Caco-2 (cell line): Measurements from ENCODE around the gene GDF7. TPM values are rescaled to one million over a fixed set of nuclear protein-coding genes. Genes with fewer than 3 reads are reported as not detected.
A peak's percentile ranks its signal among the peaks of the same experiment; 100 is the strongest.

Experiments
- BruUV-seq: library from RNA; stranded (reverse); fragments of 400-500 nt; replicated peaks from 2 replicates; lab custom pipeline; 2021; lab: Mats Ljungman, UMichigan
- CTCF ChIA-PET: fragments of 300-600 bp; sonication (Branson Sonifier 250); formaldehyde crosslinking; loops from one replicate; lab custom pipeline; 2022; ENCODE audit warnings: antibody characterized with exemption; lab: Charles Lee
- POLR2A ChIA-PET: fragments of 300-600 bp; sonication (Branson Sonifier 250); formaldehyde crosslinking; loops from one replicate; lab custom pipeline; 2022; ENCODE audit warnings: antibody characterized with exemption; lab: Charles Lee
- DNase-seq, 2 experiments: peaks; one replicate each; pipeline versions ENCODE4 v3.0.0 to v3.0.0-alpha.2; 2020 to 2022
- H3K27me3 ChIP-seq: replicated peaks from 2 replicates; pipeline ENCODE4 v1.6.0; 2011; ENCODE audit warnings: low read length; ENCODE audit not compliant: control insufficient read depth, insufficient read depth
- H3K36me3 ChIP-seq: 2 replicates; pipeline ENCODE4 v1.5.1; 2011; ENCODE audit warnings: low read length; ENCODE audit not compliant: control insufficient read depth, insufficient read depth
- H3K4me1 ChIP-seq: fragments of 250-450 bp; sonication (Bioruptor Pico); 2 replicates; pipeline ENCODE4 v1.5.1; 2020; ENCODE audit warnings: mild to moderate bottlenecking
- H3K4me3 ChIP-seq: 2 replicates; pipeline ENCODE4 v1.5.1; 2011; ENCODE audit warnings: low read depth, mild to moderate bottlenecking, control low read depth, low read length
- H3K9me3 ChIP-seq: fragments of 250-450 bp; sonication (Bioruptor Pico); 2 replicates; pipeline ENCODE4 v1.5.1; 2020; ENCODE audit warnings: mild to moderate bottlenecking, moderate library complexity
- H3K27ac Mint-ChIP-seq: one replicate; pipeline ENCODE4 v1.8.0; 2022; ENCODE audit warnings: mixed read lengths; ENCODE audit not compliant: unreplicated experiment
- H3K27me3 Mint-ChIP-seq: one replicate; pipeline ENCODE4 v1.8.0; 2022; ENCODE audit warnings: mixed read lengths; ENCODE audit not compliant: insufficient read depth, unreplicated experiment
- H3K36me3 Mint-ChIP-seq: one replicate; pipeline ENCODE4 v1.8.0; 2022; ENCODE audit warnings: mild to moderate bottlenecking, mixed read lengths; ENCODE audit not compliant: insufficient read depth, unreplicated experiment
- H3K4me1 Mint-ChIP-seq: one replicate; pipeline ENCODE4 v1.8.0; 2022; ENCODE audit warnings: low read depth, mixed read lengths; ENCODE audit not compliant: unreplicated experiment
- H3K4me3 Mint-ChIP-seq: one replicate; pipeline ENCODE4 v1.8.0; 2022; ENCODE audit warnings: mild to moderate bottlenecking, moderate library complexity, mixed read lengths; ENCODE audit not compliant: unreplicated experiment
- H3K9me3 Mint-ChIP-seq: one replicate; pipeline ENCODE4 v1.8.0; 2022; ENCODE audit warnings: mixed read lengths; ENCODE audit not compliant: unreplicated experiment
- CTCF ChIP-seq, 2 experiments: fragments of 200-600 bp in 1 of 2; IDR thresholded peaks; 1 replicate in 1 of 2; 2 replicates in 1 of 2; pipeline versions ENCODE4 v1.5.1 to v1.8.0; 2011 to 2022; ENCODE audit warnings: antibody characterized with exemption in 1 of 2, control low read depth in 1 of 2, inconsistent platforms in 1 of 2, low read depth in 1 of 2, low read length in 1 of 2, mild to moderate bottlenecking in 1 of 2, moderate library complexity in 1 of 2; ENCODE audit not compliant: insufficient read depth in 1 of 2, severe bottlenecking in 1 of 2, unreplicated experiment in 1 of 2
- intact Hi-C: fragments of 100-400 bp; cut with micrococcal nuclease; formaldehyde crosslinking; loops from one replicate; pipeline ENCODE4 v1.10.0; 2022; ENCODE audit not compliant: unreplicated experiment
- total RNA-seq: library from RNA; stranded (reverse); gene quantifications from 2 replicates; pipeline ENCODE4 v1.2.3, GENCODE V29; 2022

The GDF7 gene
- total RNA-seq, 1 experiment from 2014 or later = 1.7 TPM

GRCh38 chr2:20620271-20620681 is 46.7 kb upstream of the GDF7 start:
- Mint-ChIP-seq H3K36me3 (no peaks in the 10 kb centered on the region), H3K4me3 (no peak overlapping the region), H3K27me3 (no peaks in the 10 kb centered on the region), H3K4me1 (no peaks in the 10 kb centered on the region), H3K27ac (no peak overlapping the region), H3K9me3 (no peaks in the 10 kb centered on the region)
- Histone ChIP-seq H3K4me1 (no peaks in the 10 kb centered on the region; the same call in 1 of the 2 replicates), H3K27me3 (no peaks in the 10 kb centered on the region), H3K4me3 (no peak overlapping the region), H3K9me3 (no peaks in the 10 kb centered on the region), H3K36me3 (peaks cover 2% of the 10 kb centered on the region)
- POLR2A ChIA-PET = no interaction called here
- CTCF ChIA-PET = no interaction called here
- peak in 1 of 2 experiments; percentile 26 for DNase-seq
- no peak for TF ChIP-seq CTCF (IDR thresholded peaks at IDR 0.05; ENCODE audit: insufficient read depth in 1 of 2, low read depth in 1 of 2, low read length in 1 of 2, severe bottlenecking in 1 of 2, unreplicated experiment in 1 of 2)
- intact Hi-C loops = no loop called here
- BruUV-seq = no TSS peak

- CTCF ChIA-PET = no interaction called here
These were observed 46.1 kb upstream of the GDF7 start for GRCh38 chr2:20620696-20621365.

More at GRCh38 chr2:20620696-20621365, 46.1 kb upstream of the GDF7 start:
- peaks cover 2% of the 10 kb centered on the region for H3K36me3 ChIP-seq
- no TSS peak for BruUV-seq
- H3K4me1 Mint-ChIP-seq = no peaks in the 10 kb centered on the region
- H3K36me3 Mint-ChIP-seq = no peaks in the 10 kb centered on the region
- H3K4me1 ChIP-seq = no peaks in the 10 kb centered on the region; the same call in 1 of the 2 replicates
- H3K27ac Mint-ChIP-seq = no peak overlapping the region
- no peaks in the 10 kb centered on the region for H3K27me3 Mint-ChIP-seq
- no peak overlapping the region for H3K4me3 ChIP-seq
- no peaks in the 10 kb centered on the region for H3K9me3 Mint-ChIP-seq
- intact Hi-C loops = no loop called here
- no peak overlapping the region for H3K4me3 Mint-ChIP-seq
- peak in 1 of 2 experiments; percentile 32 for DNase-seq
- no peaks in the 10 kb centered on the region for H3K27me3 ChIP-seq
- POLR2A ChIA-PET = interaction anchor here (0.9 kb wide), 1 partner anchor 174 kb away, joined by 3 read pairs; the partner anchor contains the start of gene RHOB
- H3K9me3 ChIP-seq = no peaks in the 10 kb centered on the region
- no peak for TF ChIP-seq CTCF (IDR thresholded peaks at IDR 0.05; ENCODE audit: insufficient read depth in 1 of 2, low read depth in 1 of 2, low read length in 1 of 2, severe bottlenecking in 1 of 2, unreplicated experiment in 1 of 2)
